Neutrophil (primary cell): ENCODE data around the gene TPT1.

Source experiments
- H3K27ac ChIP-seq: fragments of 200-600 bp; sonication (generic); 2 replicates; pipeline ENCODE4 v1.5.1; 2016; ENCODE audit warnings: mild to moderate bottlenecking, moderate library complexity
- H3K27me3 ChIP-seq: fragments of 200-600 bp; sonication (generic); 2 replicates; pipeline ENCODE4 v1.6.0; 2016; ENCODE audit warnings: mild to moderate bottlenecking
- H3K36me3 ChIP-seq: fragments of 200-600 bp; sonication (generic); 2 replicates; pipeline ENCODE4 v1.5.1; 2017
- H3K4me1 ChIP-seq, 2 experiments: fragments of 200-600 bp in 1 of 2; sonication (generic) in 1 of 2; 1 replicate in 1 of 2; 2 replicates in 1 of 2; pipeline versions ENCODE4 v1.5.1 to v1.6.1; 2013 to 2016; ENCODE audit warnings: low read depth in 1 of 2, low read length in 1 of 2, mild to moderate bottlenecking in 1 of 2, moderate library complexity in 1 of 2; ENCODE audit not compliant: control insufficient read depth in 1 of 2, insufficient read depth in 1 of 2
- H3K4me3 ChIP-seq, 2 experiments: fragments of 200-600 bp in 1 of 2; sonication (generic) in 1 of 2; 1 replicate in 1 of 2; 2 replicates in 1 of 2; pipeline ENCODE4 v1.5.1; 2013 to 2016; ENCODE audit warnings: low read depth in 1 of 2, low read length in 1 of 2, mild to moderate bottlenecking in 1 of 2, moderate library complexity in 1 of 2
- H3K9me3 ChIP-seq: fragments of 200-600 bp; sonication (generic); 2 replicates; pipeline ENCODE4 v1.5.1; 2016
- CTCF ChIP-seq: fragments of 200-600 bp; sonication (generic); IDR thresholded peaks from 2 replicates; pipeline ENCODE4 v1.5.1; 2016; ENCODE audit warnings: antibody characterized with exemption

Gene TPT1

GRCh38 chr13:45373162-45373547 is 32.2 kb upstream of the TPT1 start:
- H3K27ac ChIP-seq, result no peak overlapping the region
- no peaks in the 10 kb centered on the region for H3K36me3 ChIP-seq
- H3K4me3 ChIP-seq, result no peak overlapping the region
- H3K4me1 ChIP-seq, result peaks cover 5 to 8% of the 10 kb centered on the region in 2 experiments
- no peaks in the 10 kb centered on the region for H3K9me3 ChIP-seq
- no peak for TF ChIP-seq CTCF
- no peaks in the 10 kb centered on the region for H3K27me3 ChIP-seq

- TF ChIP-seq CTCF, result no peak
- no peak overlapping the region for H3K4me3 ChIP-seq
Measured at GRCh38 chr13:45372189-45373161, 31.5 kb upstream of the TPT1 start.

GRCh38 chr13:45370922-45371406 is 30.0 kb upstream of the TPT1 start:
- no peak overlapping the region for H3K27ac ChIP-seq
- no peaks in the 10 kb centered on the region for H3K27me3 ChIP-seq
- H3K4me3 ChIP-seq, result no peak overlapping the region
- peaks cover 8 to 10% of the 10 kb centered on the region in 2 experiments for H3K4me1 ChIP-seq
- peak; percentile 87 for TF ChIP-seq CTCF
- no peaks in the 10 kb centered on the region for H3K36me3 ChIP-seq
- H3K9me3 ChIP-seq, result no peaks in the 10 kb centered on the region

More at GRCh38 chr13:45372189-45373161, 31.5 kb upstream of the TPT1 start:
- peaks cover 5 to 8% of the 10 kb centered on the region in 2 experiments for H3K4me1 ChIP-seq
- H3K9me3 ChIP-seq, result no peaks in the 10 kb centered on the region
- H3K27ac ChIP-seq, result no peak overlapping the region
- no peaks in the 10 kb centered on the region for H3K27me3 ChIP-seq
- no peaks in the 10 kb centered on the region for H3K36me3 ChIP-seq

GRCh38 chr13:45369116-45369515 is 28.1 kb upstream of the TPT1 start:
- H3K36me3 ChIP-seq, result no peaks in the 10 kb centered on the region
- H3K4me1 ChIP-seq, result peaks cover 8 to 10% of the 10 kb centered on the region in 2 experiments
- H3K4me3 ChIP-seq, result no peak overlapping the region
- H3K27me3 ChIP-seq, result no peaks in the 10 kb centered on the region
- no peak overlapping the region for H3K27ac ChIP-seq
- H3K9me3 ChIP-seq, result no peaks in the 10 kb centered on the region
- no peak for TF ChIP-seq CTCF

- Histone ChIP-seq H3K4me3 (no peak overlapping the region), H3K27ac (no peak overlapping the region), H3K27me3 (no peaks in the 10 kb centered on the region), H3K4me1 (peaks cover 8 to 10% of the 10 kb centered on the region in 2 experiments), H3K9me3 (no peaks in the 10 kb centered on the region), H3K36me3 (no peaks in the 10 kb centered on the region)
- TF ChIP-seq CTCF, result no peak
Measured at GRCh38 chr13:45368571-45368970, 27.6 kb upstream of the TPT1 start.
